ENCODE results near the gene CAP2. TPM values are rescaled to one million over a fixed set of nuclear protein-coding genes. Genes with fewer than 3 reads are reported as not detected.

Gene CAP2
- total RNA-seq, 1 experiment from 2014 or later: 7.2 TPM

DNA sequence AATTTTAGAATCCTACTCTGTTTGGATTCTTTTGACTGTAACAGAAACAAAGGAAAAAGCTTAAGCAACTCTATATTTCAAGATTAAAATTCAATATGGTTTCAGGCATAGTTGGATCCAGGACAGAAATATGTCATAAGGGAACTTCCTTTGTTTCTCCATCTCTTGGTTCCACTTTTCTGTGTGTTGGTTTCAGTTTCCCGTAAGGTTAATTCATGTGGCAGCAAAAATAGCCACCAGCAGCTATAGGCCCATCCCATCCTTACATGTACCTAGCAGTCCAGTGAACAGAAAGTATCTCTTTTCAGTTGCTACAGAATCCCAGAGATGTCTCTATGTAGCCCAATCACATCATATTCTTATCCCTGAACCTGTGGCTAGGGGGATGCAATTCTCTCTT, 197.9 kb downstream of the CAP2 start:
- ChIA-PET CTCF (no interaction called here), POLR2A (no interaction called here)

DNA sequence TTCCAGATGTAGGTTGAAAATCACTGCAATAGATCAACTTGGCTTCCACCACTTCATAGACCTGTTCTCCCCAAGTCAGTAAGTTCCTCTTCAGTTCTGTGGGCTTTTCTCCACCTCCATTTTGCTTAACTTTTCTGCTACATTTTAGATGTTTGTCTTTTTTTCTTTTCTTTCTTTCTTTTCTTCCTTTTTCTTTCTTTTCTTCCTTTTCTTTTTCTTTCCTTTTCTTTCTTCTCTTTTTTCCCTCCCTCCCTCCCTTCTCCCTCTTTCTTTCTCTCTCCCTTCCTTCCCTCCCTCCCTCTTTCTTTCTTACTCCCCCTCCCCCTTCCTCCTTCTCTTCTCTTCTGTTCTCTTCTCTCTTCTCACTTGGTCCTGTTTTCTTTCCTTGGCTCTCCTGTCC, 199.9 kb downstream of the CAP2 start:
- ATAC-seq: no peak
- TF ChIP-seq, protein P1, sequence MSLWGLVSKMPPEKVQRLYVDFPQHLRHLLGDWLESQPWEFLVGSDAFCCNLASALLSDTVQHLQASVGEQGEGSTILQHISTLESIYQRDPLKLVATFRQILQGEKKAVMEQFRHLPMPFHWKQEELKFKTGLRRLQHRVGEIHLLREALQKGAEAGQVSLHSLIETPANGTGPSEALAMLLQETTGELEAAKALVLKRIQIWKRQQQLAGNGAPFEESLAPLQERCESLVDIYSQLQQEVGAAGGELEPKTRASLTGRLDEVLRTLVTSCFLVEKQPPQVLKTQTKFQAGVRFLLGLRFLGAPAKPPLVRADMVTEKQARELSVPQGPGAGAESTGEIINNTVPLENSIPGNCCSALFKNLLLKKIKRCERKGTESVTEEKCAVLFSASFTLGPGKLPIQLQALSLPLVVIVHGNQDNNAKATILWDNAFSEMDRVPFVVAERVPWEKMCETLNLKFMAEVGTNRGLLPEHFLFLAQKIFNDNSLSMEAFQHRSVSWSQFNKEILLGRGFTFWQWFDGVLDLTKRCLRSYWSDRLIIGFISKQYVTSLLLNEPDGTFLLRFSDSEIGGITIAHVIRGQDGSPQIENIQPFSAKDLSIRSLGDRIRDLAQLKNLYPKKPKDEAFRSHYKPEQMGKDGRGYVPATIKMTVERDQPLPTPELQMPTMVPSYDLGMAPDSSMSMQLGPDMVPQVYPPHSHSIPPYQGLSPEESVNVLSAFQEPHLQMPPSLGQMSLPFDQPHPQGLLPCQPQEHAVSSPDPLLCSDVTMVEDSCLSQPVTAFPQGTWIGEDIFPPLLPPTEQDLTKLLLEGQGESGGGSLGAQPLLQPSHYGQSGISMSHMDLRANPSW (CRISPR knock-in tag; conservative IDR thresholded peaks at IDR 0.05; ENCODE audit: low read depth): no peak
- TF ChIP-seq NR3C1 (CRISPR knock-in tag; conservative IDR thresholded peaks at IDR 0.05; ENCODE audit: low read depth): no peak
- H3K4me1 Mint-ChIP-seq: no peaks in the 10 kb centered on the region
- no peaks in the 10 kb centered on the region for H3K27me3 Mint-ChIP-seq (ENCODE audit: low read depth)
- H3K27ac Mint-ChIP-seq: no peak overlapping the region
- H3K4me3 Mint-ChIP-seq: no peak overlapping the region
- POLR2A ChIA-PET: no interaction called here
- CTCF ChIA-PET: no interaction called here
- no peak for DNase-seq (ENCODE audit: low spot score)
- H3K36me3 Mint-ChIP-seq: no peaks in the 10 kb centered on the region
- no peaks in the 10 kb centered on the region for H3K9me3 Mint-ChIP-seq

More for the DNA sequence above, 197.9 kb downstream of the CAP2 start:
- TF ChIP-seq, protein P2, sequence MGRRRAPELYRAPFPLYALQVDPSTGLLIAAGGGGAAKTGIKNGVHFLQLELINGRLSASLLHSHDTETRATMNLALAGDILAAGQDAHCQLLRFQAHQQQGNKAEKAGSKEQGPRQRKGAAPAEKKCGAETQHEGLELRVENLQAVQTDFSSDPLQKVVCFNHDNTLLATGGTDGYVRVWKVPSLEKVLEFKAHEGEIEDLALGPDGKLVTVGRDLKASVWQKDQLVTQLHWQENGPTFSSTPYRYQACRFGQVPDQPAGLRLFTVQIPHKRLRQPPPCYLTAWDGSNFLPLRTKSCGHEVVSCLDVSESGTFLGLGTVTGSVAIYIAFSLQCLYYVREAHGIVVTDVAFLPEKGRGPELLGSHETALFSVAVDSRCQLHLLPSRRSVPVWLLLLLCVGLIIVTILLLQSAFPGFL (CRISPR knock-in tag; IDR thresholded peaks at IDR 0.05; ENCODE audit: borderline replicate concordance): no peak
- TF ChIP-seq IRF2 (CRISPR knock-in tag; IDR thresholded peaks at IDR 0.05; ENCODE audit: borderline replicate concordance, low read depth): no peak
- TF ChIP-seq FOXK1 (CRISPR knock-in tag; IDR thresholded peaks at IDR 0.05): no peak
- TF ChIP-seq PRRX2 (CRISPR knock-in tag; IDR thresholded peaks at IDR 0.05): no peak
- TF ChIP-seq, protein P3, sequence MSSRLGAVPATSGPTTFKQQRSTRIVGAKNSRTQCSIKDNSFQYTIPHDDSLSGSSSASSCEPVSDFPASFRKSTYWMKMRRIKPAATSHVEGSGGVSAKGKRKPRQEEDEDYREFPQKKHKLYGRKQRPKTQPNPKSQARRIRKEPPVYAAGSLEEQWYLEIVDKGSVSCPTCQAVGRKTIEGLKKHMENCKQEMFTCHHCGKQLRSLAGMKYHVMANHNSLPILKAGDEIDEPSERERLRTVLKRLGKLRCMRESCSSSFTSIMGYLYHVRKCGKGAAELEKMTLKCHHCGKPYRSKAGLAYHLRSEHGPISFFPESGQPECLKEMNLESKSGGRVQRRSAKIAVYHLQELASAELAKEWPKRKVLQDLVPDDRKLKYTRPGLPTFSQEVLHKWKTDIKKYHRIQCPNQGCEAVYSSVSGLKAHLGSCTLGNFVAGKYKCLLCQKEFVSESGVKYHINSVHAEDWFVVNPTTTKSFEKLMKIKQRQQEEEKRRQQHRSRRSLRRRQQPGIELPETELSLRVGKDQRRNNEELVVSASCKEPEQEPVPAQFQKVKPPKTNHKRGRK (CRISPR knock-in tag; IDR thresholded peaks at IDR 0.05; ENCODE audit: borderline replicate concordance): no peak
- TF ChIP-seq NR3C1 (CRISPR knock-in tag; conservative IDR thresholded peaks at IDR 0.05; ENCODE audit: low read depth): no peak
- no peaks in the 10 kb centered on the region for H3K36me3 Mint-ChIP-seq
- no peaks in the 10 kb centered on the region for H3K4me1 Mint-ChIP-seq
- DNase-seq (ENCODE audit: low spot score) (no peak), ATAC-seq (no peak)
- no peaks in the 10 kb centered on the region for H3K9me3 Mint-ChIP-seq
- H3K27ac Mint-ChIP-seq: no peak overlapping the region
- no peaks in the 10 kb centered on the region for H3K27me3 Mint-ChIP-seq (ENCODE audit: low read depth)
- H3K4me3 Mint-ChIP-seq: no peak overlapping the region

DNA sequence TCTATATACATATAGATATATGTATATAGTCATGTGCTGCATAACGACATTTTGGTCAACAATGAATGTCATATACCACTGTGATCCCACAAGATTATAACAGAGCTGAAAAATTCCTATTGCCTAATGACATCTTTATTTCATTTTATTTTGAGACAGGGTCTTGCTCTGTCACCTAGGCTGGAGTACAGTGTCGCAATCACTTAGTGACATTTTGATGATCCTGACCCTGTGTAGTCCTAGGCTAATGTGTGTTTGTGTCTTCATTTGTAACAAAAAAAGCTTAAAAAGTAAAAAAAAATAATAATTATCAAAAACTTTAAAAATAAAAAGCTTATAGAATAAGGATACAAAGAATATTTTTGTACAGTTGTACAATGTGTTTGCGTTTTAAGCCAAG, 202.7 kb downstream of the CAP2 start:
- H3K9me3 Mint-ChIP-seq: no peaks in the 10 kb centered on the region
- H3K4me1 Mint-ChIP-seq: peaks cover 8% of the 10 kb centered on the region; the same call in 1 of the 2 replicates
- ChIA-PET POLR2A (no interaction called here), CTCF (no interaction called here)
- ATAC-seq (no peak), DNase-seq (ENCODE audit: low spot score) (no peak)
- H3K27ac Mint-ChIP-seq: no peak overlapping the region
- H3K36me3 Mint-ChIP-seq: no peaks in the 10 kb centered on the region
- H3K4me3 Mint-ChIP-seq: no peak overlapping the region
- H3K27me3 Mint-ChIP-seq (ENCODE audit: low read depth): no peaks in the 10 kb centered on the region
- TF ChIP-seq, protein P4, sequence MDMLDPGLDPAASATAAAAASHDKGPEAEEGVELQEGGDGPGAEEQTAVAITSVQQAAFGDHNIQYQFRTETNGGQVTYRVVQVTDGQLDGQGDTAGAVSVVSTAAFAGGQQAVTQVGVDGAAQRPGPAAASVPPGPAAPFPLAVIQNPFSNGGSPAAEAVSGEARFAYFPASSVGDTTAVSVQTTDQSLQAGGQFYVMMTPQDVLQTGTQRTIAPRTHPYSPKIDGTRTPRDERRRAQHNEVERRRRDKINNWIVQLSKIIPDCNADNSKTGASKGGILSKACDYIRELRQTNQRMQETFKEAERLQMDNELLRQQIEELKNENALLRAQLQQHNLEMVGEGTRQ (CRISPR knock-in tag; IDR thresholded peaks at IDR 0.05): no peak
- TF ChIP-seq SMAD4 (CRISPR knock-in tag; IDR thresholded peaks at IDR 0.05) (no peak), RORB (CRISPR knock-in tag; IDR thresholded peaks at IDR 0.05) (no peak), ZNF423 (CRISPR knock-in tag; IDR thresholded peaks at IDR 0.05) (no peak), CREM (CRISPR knock-in tag; IDR thresholded peaks at IDR 0.05) (no peak), ATF1 (CRISPR knock-in tag; IDR thresholded peaks at IDR 0.05) (no peak)
- TF ChIP-seq, protein P5, sequence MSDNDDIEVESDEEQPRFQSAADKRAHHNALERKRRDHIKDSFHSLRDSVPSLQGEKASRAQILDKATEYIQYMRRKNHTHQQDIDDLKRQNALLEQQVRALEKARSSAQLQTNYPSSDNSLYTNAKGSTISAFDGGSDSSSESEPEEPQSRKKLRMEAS (CRISPR knock-in tag; IDR thresholded peaks at IDR 0.05): no peak
- TF ChIP-seq, protein P1 (CRISPR knock-in tag; conservative IDR thresholded peaks at IDR 0.05; ENCODE audit: low read depth): no peak
- TF ChIP-seq, protein P6, sequence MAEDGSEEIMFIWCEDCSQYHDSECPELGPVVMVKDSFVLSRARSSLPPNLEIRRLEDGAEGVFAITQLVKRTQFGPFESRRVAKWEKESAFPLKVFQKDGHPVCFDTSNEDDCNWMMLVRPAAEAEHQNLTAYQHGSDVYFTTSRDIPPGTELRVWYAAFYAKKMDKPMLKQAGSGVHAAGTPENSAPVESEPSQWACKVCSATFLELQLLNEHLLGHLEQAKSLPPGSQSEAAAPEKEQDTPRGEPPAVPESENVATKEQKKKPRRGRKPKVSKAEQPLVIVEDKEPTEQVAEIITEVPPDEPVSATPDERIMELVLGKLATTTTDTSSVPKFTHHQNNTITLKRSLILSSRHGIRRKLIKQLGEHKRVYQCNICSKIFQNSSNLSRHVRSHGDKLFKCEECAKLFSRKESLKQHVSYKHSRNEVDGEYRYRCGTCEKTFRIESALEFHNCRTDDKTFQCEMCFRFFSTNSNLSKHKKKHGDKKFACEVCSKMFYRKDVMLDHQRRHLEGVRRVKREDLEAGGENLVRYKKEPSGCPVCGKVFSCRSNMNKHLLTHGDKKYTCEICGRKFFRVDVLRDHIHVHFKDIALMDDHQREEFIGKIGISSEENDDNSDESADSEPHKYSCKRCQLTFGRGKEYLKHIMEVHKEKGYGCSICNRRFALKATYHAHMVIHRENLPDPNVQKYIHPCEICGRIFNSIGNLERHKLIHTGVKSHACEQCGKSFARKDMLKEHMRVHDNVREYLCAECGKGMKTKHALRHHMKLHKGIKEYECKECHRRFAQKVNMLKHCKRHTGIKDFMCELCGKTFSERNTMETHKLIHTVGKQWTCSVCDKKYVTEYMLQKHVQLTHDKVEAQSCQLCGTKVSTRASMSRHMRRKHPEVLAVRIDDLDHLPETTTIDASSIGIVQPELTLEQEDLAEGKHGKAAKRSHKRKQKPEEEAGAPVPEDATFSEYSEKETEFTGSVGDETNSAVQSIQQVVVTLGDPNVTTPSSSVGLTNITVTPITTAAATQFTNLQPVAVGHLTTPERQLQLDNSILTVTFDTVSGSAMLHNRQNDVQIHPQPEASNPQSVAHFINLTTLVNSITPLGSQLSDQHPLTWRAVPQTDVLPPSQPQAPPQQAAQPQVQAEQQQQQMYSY (CRISPR knock-in tag; IDR thresholded peaks at IDR 0.05): no peak
- TF ChIP-seq, protein P7, sequence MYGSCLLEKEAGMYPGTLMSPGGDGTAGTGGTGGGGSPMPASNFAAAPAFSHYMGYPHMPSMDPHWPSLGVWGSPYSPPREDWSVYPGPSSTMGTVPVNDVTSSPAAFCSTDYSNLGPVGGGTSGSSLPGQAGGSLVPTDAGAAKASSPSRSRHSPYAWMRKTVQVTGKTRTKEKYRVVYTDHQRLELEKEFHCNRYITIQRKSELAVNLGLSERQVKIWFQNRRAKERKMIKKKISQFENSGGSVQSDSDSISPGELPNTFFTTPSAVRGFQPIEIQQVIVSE (CRISPR knock-in tag; IDR thresholded peaks at IDR 0.05; ENCODE audit: borderline replicate concordance): no peak
- TF ChIP-seq, protein P8, sequence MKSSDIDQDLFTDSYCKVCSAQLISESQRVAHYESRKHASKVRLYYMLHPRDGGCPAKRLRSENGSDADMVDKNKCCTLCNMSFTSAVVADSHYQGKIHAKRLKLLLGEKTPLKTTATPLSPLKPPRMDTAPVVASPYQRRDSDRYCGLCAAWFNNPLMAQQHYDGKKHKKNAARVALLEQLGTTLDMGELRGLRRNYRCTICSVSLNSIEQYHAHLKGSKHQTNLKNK (CRISPR knock-in tag; IDR thresholded peaks at IDR 0.05): no peak
